A549 (cell line): Measurements from ENCODE around the gene NR2E3. TPM values are rescaled to one million over a fixed set of nuclear protein-coding genes. Genes with fewer than 3 reads are reported as not detected.

ENCODE experiments used
- ATAC-seq, 2 experiments: fragments of 200-7000 bp in 1 of 2; fragments of >200 bp in 1 of 2; cut with Nextera tagmentation in 1 of 2; cut with Tn5 transposase in 1 of 2; 3 replicates each; pipeline versions ENCODE4 v1.8.0 to v1.9.1; 2018 to 2020; ENCODE audit warnings: mild to moderate bottlenecking in 1 of 2, moderate library complexity in 1 of 2
- CTCF ChIA-PET: fragments of 300-600 bp; sonication (Branson Sonifier 250); formaldehyde crosslinking; extraction: SDS; loops from one replicate; lab custom pipeline; 2021; ENCODE audit warnings: antibody characterized with exemption, inconsistent platforms; lab: Yijun Ruan, JAX
- POLR2A ChIA-PET: fragments of 350-600 bp; formaldehyde crosslinking; extraction: SDS; loops from one replicate; lab custom pipeline; 2021; ENCODE audit warnings: antibody characterized with exemption, inconsistent platforms; lab: Yijun Ruan, JAX
- DNase-seq, 2 experiments: peaks; one replicate each; pipeline versions ENCODE4 v3.0.0 to v3.0.0-alpha.2; 2011 to 2016; ENCODE audit warnings: low read depth in 1 of 2, low spot score in 1 of 2
- FAIRE-seq: peaks from 2 replicates; lab custom pipeline; 2011; peaks lifted over from hg19 to GRCh38; lab: Jason Lieb, UNC
- H3K27ac ChIP-seq, 2 experiments: fragments of >200 bp; sonication (Bioruptor Twin); formaldehyde crosslinking; 3 replicates each; pipeline ENCODE4 v1.5.1; 2016 to 2017
- H3K4me1 ChIP-seq: fragments of >200 bp; sonication (Bioruptor Twin); formaldehyde crosslinking; 3 replicates; pipeline ENCODE4 v1.6.1; 2016
- H3K4me2 ChIP-seq: fragments of >200 bp; sonication (Bioruptor Twin); formaldehyde crosslinking; 3 replicates; pipeline ENCODE4 v1.6.1; 2016
- H3K4me3 ChIP-seq: fragments of >200 bp; sonication (Bioruptor Twin); formaldehyde crosslinking; 3 replicates; pipeline ENCODE4 v1.5.1; 2016
- H3K9me3 ChIP-seq: fragments of >200 bp; sonication (Bioruptor Twin); formaldehyde crosslinking; 3 replicates; pipeline ENCODE4 v1.6.1; 2016
- CBX2 ChIP-seq: fragments of 200-600 bp; sonication (generic); IDR thresholded peaks from 2 replicates; pipeline ENCODE4 v1.6.1; 2016; ENCODE audit warnings: low read depth, mild to moderate bottlenecking, borderline replicate concordance
- CBX8 ChIP-seq: fragments of 200-600 bp; sonication (generic); IDR thresholded peaks from 2 replicates; pipeline ENCODE4 v1.6.1; 2016
- EP300 ChIP-seq, 2 experiments: fragments of >200 bp; sonication (Bioruptor Twin); formaldehyde crosslinking; IDR thresholded peaks; 2 replicates in 1 of 2; 3 replicates in 1 of 2; pipeline ENCODE4 v1.6.1; 2016 to 2017
- ESRRA ChIP-seq: fragments of 150-350 bp; IDR thresholded peaks from 2 replicates; pipeline ENCODE4 v1.6.1; 2014; ENCODE audit warnings: mild to moderate bottlenecking, low read length, borderline replicate concordance
- FOSB ChIP-seq: fragments of 250-450 bp; sonication (Bioruptor Pico); IDR thresholded peaks from 2 replicates; pipeline ENCODE4 v1.5.0; 2020; ENCODE audit warnings: mild to moderate bottlenecking, moderate library complexity
- HOXB5 ChIP-seq: fragments of 250-450 bp; sonication (Bioruptor Pico); IDR thresholded peaks from 2 replicates; pipeline ENCODE4 v1.5.0; 2020; ENCODE audit warnings: mild to moderate bottlenecking, moderate library complexity
- MAFK ChIP-seq: fragments of 450-650 bp; IDR thresholded peaks from 2 replicates; pipeline ENCODE4 v1.6.1; 2014; ENCODE audit not compliant: partially characterized antibody
- MAZ ChIP-seq: fragments of 150-350 bp; IDR thresholded peaks from 2 replicates; pipeline ENCODE4 v1.6.1; 2014; ENCODE audit warnings: antibody characterized with exemption, low read depth, low read length, borderline replicate concordance
- NR3C1 ChIP-seq: fragments of >200 bp; sonication (Bioruptor Twin); formaldehyde crosslinking; IDR thresholded peaks from 3 replicates; pipeline ENCODE4 v1.6.1; 2017
- POLR2A ChIP-seq: IDR thresholded peaks from 2 replicates; pipeline ENCODE4 v1.6.1; 2012; ENCODE audit warnings: mild to moderate bottlenecking, low read length
- RAD21 ChIP-seq, 2 experiments: fragments of >200 bp in 1 of 2; sonication (Bioruptor Twin) in 1 of 2; formaldehyde crosslinking in 1 of 2; IDR thresholded peaks in 1 of 2; conservative IDR thresholded peaks in 1 of 2; 2 replicates in 1 of 2; 3 replicates in 1 of 2; pipeline ENCODE4 v1.6.1; 2012 to 2018; ENCODE audit warnings: inconsistent platforms in 1 of 2
- RFX5 ChIP-seq: fragments of 450-650 bp; IDR thresholded peaks from 2 replicates; pipeline ENCODE4 v1.7.1; 2014; ENCODE audit warnings: antibody characterized with exemption, mild to moderate bottlenecking, moderate library complexity
- TFCP2L1 ChIP-seq: fragments of 250-450 bp; sonication (Bioruptor Pico); IDR thresholded peaks from 2 replicates; pipeline ENCODE4 v1.5.0; 2021; ENCODE audit warnings: mild to moderate bottlenecking
- TP53 ChIP-seq: fragments of 250-450 bp; sonication (Bioruptor Pico); IDR thresholded peaks from 2 replicates; pipeline ENCODE4 v1.5.0; 2021; ENCODE audit warnings: mild to moderate bottlenecking, moderate library complexity
- ZNF302 ChIP-seq: fragments of 250-450 bp; sonication (Bioruptor Pico); IDR thresholded peaks from 2 replicates; pipeline ENCODE4 v1.9.0; 2021; ENCODE audit warnings: inconsistent platforms, mild to moderate bottlenecking, moderate library complexity
- WGBS: methylation state at CpG from one replicate; pipeline ENCODE4 v1.1.6; 2017; ENCODE audit errors: missing lambda C conversion rate; 5-methylcytosine and 5-hydroxymethylcytosine counted together
- polyA minus RNA-seq: library from RNA; depleted of rRNA, polyadenylated mRNA; stranded (reverse); fragments of >200 nt; gene quantifications from 2 replicates; pipeline ENCODE4 v1.2.3, GENCODE V29; 2011; rRNA and poly(A)+ RNA removed
- polyA plus RNA-seq, 4 experiments: library from polyadenylated mRNA; depleted of rRNA in 3 of 4; stranded (reverse); fragments of >200 nt; fragmentation: RNase III in 1 of 4; extraction: RNeasy Plus Mini Kit Qiagen cat#74134 plus additional on column Dnase treatment in 1 of 4; gene quantifications; 2 replicates in 3 of 4; 3 replicates in 1 of 4; pipeline ENCODE4 v1.2.3, GENCODE V29; 2011 to 2017
- TF ChIP-seq, protein P1 (sequence below): fragments of 200-600 bp; sonication (generic); IDR thresholded peaks from 2 replicates; pipeline ENCODE4 v1.6.1; 2016; ENCODE audit warnings: antibody characterized with exemption, mild to moderate bottlenecking, moderate library complexity
- TF ChIP-seq, protein P2 (sequence below): fragments of >200 bp; sonication (Bioruptor Twin); formaldehyde crosslinking; IDR thresholded peaks from 3 replicates; pipeline ENCODE4 v1.6.1; 2016
- TF ChIP-seq, protein P3 (sequence below): fragments of >200 bp; sonication (Bioruptor Twin); formaldehyde crosslinking; IDR thresholded peaks from 2 replicates; pipeline ENCODE4 v1.6.1; 2016
- TF ChIP-seq, protein P4 (sequence below): IDR thresholded peaks from 2 replicates; pipeline ENCODE4 v1.6.1; 2012; ENCODE audit warnings: low read depth, borderline replicate concordance
- TF ChIP-seq, protein P5 (sequence below): fragments of >200 bp; sonication (Bioruptor Twin); formaldehyde crosslinking; IDR thresholded peaks from 3 replicates; pipeline ENCODE4 v1.5.1; 2016

Gene NR2E3
- polyA plus RNA-seq (2011; rRNA removed) (0.71 and 0.79 TPM in 2 replicates), polyA plus RNA-seq (2017; fragmentation: RNase III; extraction: RNeasy Plus Mini Kit Qiagen cat#74134 plus additional on column Dnase treatment) (0.13 to 0.28 TPM (median 0.17 TPM) in 3 replicates), polyA minus RNA-seq (1.6 and 3.1 TPM in 2 replicates)
- polyA plus RNA-seq (2012; cell fraction: cytosol; rRNA removed), result 0.23 and 0.34 TPM in 2 replicates
- 2.4 and 3.3 TPM in 2 replicates for polyA plus RNA-seq (2012; cell fraction: nucleus; rRNA removed)

DNA sequence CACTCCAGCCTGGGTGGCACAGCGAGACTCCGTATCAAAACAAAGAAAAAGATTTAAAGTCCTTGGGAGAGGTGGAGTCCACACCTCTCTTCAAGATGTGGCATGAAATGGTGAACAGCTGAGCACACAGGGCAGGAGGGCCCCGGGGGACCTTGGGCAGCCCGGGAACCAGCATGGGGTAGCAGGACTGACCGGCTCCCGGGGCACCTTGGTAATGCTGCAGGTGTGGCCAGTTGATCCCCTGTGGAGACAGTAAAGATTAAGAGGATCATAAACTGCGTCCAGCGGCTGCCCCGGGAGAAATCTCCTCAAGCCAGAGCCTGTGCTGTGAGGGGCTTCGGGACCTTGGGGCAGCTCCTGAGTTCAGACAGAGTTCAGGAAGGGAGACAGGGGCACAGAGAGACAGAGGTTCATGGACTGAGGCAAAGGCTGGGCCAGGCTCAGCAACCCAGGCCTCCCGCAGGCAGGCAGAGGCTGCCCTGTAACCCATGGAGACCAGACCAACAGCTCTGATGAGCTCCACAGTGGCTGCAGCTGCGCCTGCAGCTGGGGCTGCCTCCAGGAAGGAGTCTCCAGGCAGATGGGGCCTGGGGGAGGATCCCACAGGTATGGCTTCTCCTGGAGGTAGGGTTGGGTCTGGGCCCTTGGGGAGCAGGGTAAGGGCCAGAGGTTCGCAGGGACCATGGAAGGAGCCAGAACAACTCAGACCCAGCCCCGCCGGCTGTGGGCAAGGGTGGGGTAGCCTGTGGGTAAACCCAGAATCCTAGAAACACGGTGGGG is at the start of gene NR2E3:
Gene NR2E3, plus strand, starts transcription at position 299 of the 780 bp plus-strand sequence. Its CDS starts 190 bp downstream, at position 489.
- DNase-seq, result no peak
- no peak for FAIRE-seq
- ChIA-PET CTCF (interaction anchor here (1.0 to 2.6 kb wide), 2 partner anchors 9 to 56 kb away, joined by 3 to 16 read pairs; no protein-coding TSS in a partner anchor), POLR2A (no interaction called here)
- no peaks in the 10 kb centered on the region for H3K9me3 ChIP-seq
- 85% methylated on average over 13 of the region's 16 CpGs for WGBS
- peak; percentile 13 to 14; a peak in 2 of 6 replicates for ATAC-seq
- peaks cover 27% of the 10 kb centered on the region for H3K4me1 ChIP-seq
- H3K27ac ChIP-seq, result peak within 1 kb of the TSS in 1 of 2 experiments; percentile 18; a peak in 2 of 6 replicates
- H3K4me2 ChIP-seq, result no peak within 1 kb of the TSS
- TF ChIP-seq, protein P1, sequence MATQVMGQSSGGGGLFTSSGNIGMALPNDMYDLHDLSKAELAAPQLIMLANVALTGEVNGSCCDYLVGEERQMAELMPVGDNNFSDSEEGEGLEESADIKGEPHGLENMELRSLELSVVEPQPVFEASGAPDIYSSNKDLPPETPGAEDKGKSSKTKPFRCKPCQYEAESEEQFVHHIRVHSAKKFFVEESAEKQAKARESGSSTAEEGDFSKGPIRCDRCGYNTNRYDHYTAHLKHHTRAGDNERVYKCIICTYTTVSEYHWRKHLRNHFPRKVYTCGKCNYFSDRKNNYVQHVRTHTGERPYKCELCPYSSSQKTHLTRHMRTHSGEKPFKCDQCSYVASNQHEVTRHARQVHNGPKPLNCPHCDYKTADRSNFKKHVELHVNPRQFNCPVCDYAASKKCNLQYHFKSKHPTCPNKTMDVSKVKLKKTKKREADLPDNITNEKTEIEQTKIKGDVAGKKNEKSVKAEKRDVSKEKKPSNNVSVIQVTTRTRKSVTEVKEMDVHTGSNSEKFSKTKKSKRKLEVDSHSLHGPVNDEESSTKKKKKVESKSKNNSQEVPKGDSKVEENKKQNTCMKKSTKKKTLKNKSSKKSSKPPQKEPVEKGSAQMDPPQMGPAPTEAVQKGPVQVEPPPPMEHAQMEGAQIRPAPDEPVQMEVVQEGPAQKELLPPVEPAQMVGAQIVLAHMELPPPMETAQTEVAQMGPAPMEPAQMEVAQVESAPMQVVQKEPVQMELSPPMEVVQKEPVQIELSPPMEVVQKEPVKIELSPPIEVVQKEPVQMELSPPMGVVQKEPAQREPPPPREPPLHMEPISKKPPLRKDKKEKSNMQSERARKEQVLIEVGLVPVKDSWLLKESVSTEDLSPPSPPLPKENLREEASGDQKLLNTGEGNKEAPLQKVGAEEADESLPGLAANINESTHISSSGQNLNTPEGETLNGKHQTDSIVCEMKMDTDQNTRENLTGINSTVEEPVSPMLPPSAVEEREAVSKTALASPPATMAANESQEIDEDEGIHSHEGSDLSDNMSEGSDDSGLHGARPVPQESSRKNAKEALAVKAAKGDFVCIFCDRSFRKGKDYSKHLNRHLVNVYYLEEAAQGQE, result no peak
- TF ChIP-seq TFCP2L1 (CRISPR knock-in tag), result no peak
- TF ChIP-seq, protein P2, sequence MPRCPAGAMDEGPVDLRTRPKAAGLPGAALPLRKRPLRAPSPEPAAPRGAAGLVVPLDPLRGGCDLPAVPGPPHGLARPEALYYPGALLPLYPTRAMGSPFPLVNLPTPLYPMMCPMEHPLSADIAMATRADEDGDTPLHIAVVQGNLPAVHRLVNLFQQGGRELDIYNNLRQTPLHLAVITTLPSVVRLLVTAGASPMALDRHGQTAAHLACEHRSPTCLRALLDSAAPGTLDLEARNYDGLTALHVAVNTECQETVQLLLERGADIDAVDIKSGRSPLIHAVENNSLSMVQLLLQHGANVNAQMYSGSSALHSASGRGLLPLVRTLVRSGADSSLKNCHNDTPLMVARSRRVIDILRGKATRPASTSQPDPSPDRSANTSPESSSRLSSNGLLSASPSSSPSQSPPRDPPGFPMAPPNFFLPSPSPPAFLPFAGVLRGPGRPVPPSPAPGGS, result no peak
- no peak for TF ChIP-seq CBX2
- TF ChIP-seq RFX5, result no peak
- TF ChIP-seq, protein P3, sequence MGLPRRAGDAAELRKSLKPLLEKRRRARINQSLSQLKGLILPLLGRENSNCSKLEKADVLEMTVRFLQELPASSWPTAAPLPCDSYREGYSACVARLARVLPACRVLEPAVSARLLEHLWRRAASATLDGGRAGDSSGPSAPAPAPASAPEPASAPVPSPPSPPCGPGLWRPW, result no peak
- TF ChIP-seq ZNF302 (CRISPR knock-in tag), result no peak
- TF ChIP-seq CBX8, result no peak
- no peak for TF ChIP-seq NR3C1
- no peak for TF ChIP-seq POLR2A
- no peak for TF ChIP-seq RAD21 (conservative IDR thresholded peaks at IDR 0.05 in 1 of 2, IDR thresholded peaks at IDR 0.05 in 1 of 2)
- TF ChIP-seq, protein P4, sequence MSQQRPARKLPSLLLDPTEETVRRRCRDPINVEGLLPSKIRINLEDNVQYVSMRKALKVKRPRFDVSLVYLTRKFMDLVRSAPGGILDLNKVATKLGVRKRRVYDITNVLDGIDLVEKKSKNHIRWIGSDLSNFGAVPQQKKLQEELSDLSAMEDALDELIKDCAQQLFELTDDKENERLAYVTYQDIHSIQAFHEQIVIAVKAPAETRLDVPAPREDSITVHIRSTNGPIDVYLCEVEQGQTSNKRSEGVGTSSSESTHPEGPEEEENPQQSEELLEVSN, result no peak
- TF ChIP-seq, protein P5, sequence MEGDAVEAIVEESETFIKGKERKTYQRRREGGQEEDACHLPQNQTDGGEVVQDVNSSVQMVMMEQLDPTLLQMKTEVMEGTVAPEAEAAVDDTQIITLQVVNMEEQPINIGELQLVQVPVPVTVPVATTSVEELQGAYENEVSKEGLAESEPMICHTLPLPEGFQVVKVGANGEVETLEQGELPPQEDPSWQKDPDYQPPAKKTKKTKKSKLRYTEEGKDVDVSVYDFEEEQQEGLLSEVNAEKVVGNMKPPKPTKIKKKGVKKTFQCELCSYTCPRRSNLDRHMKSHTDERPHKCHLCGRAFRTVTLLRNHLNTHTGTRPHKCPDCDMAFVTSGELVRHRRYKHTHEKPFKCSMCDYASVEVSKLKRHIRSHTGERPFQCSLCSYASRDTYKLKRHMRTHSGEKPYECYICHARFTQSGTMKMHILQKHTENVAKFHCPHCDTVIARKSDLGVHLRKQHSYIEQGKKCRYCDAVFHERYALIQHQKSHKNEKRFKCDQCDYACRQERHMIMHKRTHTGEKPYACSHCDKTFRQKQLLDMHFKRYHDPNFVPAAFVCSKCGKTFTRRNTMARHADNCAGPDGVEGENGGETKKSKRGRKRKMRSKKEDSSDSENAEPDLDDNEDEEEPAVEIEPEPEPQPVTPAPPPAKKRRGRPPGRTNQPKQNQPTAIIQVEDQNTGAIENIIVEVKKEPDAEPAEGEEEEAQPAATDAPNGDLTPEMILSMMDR, result no peak
- no peak for TF ChIP-seq FOSB (CRISPR knock-in tag)
- TF ChIP-seq MAZ, result no peak
- no peak for TF ChIP-seq TP53
- no peak for TF ChIP-seq EP300 (IDR thresholded peaks at IDR 0.05)
- no peak for TF ChIP-seq ESRRA
- no peak for TF ChIP-seq HOXB5 (CRISPR knock-in tag)
- TF ChIP-seq MAFK, result no peak
- no peak within 1 kb of the TSS for H3K4me3 ChIP-seq
